ENCODE measurements around the gene ANGEL1. TPM values are rescaled to one million over a fixed set of nuclear protein-coding genes. Genes with fewer than 3 reads are reported as not detected.

Gene ANGEL1
- total and polyA plus RNA-seq, 9 of the 15 experiments (the other 6 are each of a cell fraction or from before 2014, with no cell fraction given) = 2.1 to 22.2 (median 7.3) TPM

DNA sequence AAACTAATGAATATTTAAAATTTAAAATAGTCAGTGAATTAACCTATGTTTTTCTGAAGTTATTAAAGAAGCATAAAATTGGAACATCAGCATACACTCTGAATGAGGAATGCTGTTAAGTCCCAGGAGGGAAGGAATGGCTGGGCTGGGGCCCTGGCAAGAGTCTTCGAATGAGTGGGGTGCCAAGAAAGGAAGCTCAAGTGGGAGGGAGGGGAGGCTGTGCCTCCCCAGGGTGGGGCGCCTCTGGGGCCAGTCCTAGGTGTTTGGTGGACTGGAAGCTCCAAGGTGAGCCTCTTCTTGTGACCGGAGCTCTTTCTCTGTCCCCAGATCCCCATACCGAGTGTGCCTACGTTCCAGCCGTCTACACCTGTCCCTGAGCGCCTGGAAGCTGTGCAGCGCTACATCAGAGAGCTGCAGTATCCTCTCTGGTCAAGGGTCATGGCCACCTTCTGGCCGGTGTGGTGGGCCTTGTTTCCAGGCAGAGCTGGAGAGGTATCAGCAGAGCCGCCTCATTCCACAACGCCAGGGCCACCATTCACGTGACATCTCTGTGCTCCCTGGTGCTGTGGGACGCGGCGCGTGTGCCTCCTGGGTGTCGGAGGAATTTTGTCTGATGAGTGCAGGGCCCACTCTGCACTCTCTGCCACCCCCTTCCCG, 42.9 kb downstream of the ANGEL1 start:
- no peak for DNase-seq (ENCODE audit: extremely low read depth in 1 of 4, low spot score in 3 of 4)
- H3K9me1 ChIP-seq (ENCODE audit: control insufficient read depth, insufficient read depth, low read length) = peaks cover 4% of the 10 kb centered on the region
- TF ChIP-seq, protein P1, sequence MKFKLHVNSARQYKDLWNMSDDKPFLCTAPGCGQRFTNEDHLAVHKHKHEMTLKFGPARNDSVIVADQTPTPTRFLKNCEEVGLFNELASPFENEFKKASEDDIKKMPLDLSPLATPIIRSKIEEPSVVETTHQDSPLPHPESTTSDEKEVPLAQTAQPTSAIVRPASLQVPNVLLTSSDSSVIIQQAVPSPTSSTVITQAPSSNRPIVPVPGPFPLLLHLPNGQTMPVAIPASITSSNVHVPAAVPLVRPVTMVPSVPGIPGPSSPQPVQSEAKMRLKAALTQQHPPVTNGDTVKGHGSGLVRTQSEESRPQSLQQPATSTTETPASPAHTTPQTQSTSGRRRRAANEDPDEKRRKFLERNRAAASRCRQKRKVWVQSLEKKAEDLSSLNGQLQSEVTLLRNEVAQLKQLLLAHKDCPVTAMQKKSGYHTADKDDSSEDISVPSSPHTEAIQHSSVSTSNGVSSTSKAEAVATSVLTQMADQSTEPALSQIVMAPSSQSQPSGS (CRISPR knock-in tag; IDR thresholded peaks at IDR 0.05) = no peak
- TF ChIP-seq, protein P2, sequence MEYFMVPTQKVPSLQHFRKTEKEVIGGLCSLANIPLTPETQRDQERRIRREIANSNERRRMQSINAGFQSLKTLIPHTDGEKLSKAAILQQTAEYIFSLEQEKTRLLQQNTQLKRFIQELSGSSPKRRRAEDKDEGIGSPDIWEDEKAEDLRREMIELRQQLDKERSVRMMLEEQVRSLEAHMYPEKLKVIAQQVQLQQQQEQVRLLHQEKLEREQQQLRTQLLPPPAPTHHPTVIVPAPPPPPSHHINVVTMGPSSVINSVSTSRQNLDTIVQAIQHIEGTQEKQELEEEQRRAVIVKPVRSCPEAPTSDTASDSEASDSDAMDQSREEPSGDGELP (CRISPR knock-in tag; IDR thresholded peaks at IDR 0.05; ENCODE audit: borderline replicate concordance) = no peak
- TF ChIP-seq NR2C2 (CRISPR knock-in tag; IDR thresholded peaks at IDR 0.05) (no peak), NR2C2 (tag; IDR thresholded peaks at IDR 0.05) (no peak), DPF2 (IDR thresholded peaks at IDR 0.05) (no peak), ZNF408 (CRISPR knock-in tag; IDR thresholded peaks at IDR 0.05; ENCODE audit: low read depth) (no peak), ZNF311 (CRISPR knock-in tag; IDR thresholded peaks at IDR 0.05) (no peak), PCBP1 (IDR thresholded peaks at IDR 0.05; ENCODE audit: low read depth, low read length, poor library complexity, severe bottlenecking) (no peak), DNMT1 (IDR thresholded peaks at IDR 0.05) (no peak)
- TF ChIP-seq, protein P3, sequence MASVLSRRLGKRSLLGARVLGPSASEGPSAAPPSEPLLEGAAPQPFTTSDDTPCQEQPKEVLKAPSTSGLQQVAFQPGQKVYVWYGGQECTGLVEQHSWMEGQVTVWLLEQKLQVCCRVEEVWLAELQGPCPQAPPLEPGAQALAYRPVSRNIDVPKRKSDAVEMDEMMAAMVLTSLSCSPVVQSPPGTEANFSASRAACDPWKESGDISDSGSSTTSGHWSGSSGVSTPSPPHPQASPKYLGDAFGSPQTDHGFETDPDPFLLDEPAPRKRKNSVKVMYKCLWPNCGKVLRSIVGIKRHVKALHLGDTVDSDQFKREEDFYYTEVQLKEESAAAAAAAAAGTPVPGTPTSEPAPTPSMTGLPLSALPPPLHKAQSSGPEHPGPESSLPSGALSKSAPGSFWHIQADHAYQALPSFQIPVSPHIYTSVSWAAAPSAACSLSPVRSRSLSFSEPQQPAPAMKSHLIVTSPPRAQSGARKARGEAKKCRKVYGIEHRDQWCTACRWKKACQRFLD (CRISPR knock-in tag; IDR thresholded peaks at IDR 0.05) = no peak

More for the DNA sequence above, 42.9 kb downstream of the ANGEL1 start:
- 55% methylated on average over 15 of the region's 18 CpGs for WGBS (ENCODE audit: insufficient coverage, low coverage, missing lambda C conversion rate)
- CTCF ChIA-PET (ENCODE audit: low intra/inter-chr PET ratio) = no interaction called here
- FAIRE-seq = no peak
- Histone ChIP-seq H3K9me3 (replicated peaks; ENCODE audit: control insufficient read depth, insufficient read depth, low read depth, low read length) (no peaks in the 10 kb centered on the region), H3K36me3 (ENCODE audit: control insufficient read depth, insufficient read depth, low read length) (no peaks in the 10 kb centered on the region), H4K20me1 (replicated peaks; ENCODE audit: control insufficient read depth, insufficient read depth, low read length) (no peaks in the 10 kb centered on the region), H2AFZ (ENCODE audit: low read depth, low read length) (no peak overlapping the region), H3K4me1 (replicated peaks in 1 of 2; ENCODE audit: control insufficient read depth in 2 of 2, insufficient read depth in 2 of 2, low read length in 2 of 2) (peaks cover 36 to 42% of the 10 kb centered on the region in 2 experiments), H3K27me3 (ENCODE audit: control insufficient read depth in 2 of 2, insufficient read depth in 2 of 2, low read length in 2 of 2) (no peaks in the 10 kb centered on the region), H3K27ac (ENCODE audit: extremely low read depth, low read depth, low read length) (no peak overlapping the region), H3K4me2 (ENCODE audit: insufficient read depth, low read length) (no peak overlapping the region), H3K4me3 (no peak overlapping the region), H3K9ac (ENCODE audit: insufficient read depth in 1 of 2, low read depth in 2 of 2, low read length in 2 of 2) (no peak overlapping the region), H3K79me2 (ENCODE audit: control insufficient read depth, insufficient read depth, low read length) (no peaks in the 10 kb centered on the region)
- in situ Hi-C loops (cut with MboI) (no loop called here), intact Hi-C loops (cut with micrococcal nuclease) (no loop called here)
- POLR2A ChIA-PET = interaction anchor here (0.6 to 1.1 kb wide), 2 partner anchors 11 to 46 kb away, joined by 3 read pairs; no protein-coding TSS in a partner anchor
- ATAC-seq = no peak
- no TSS peak for BruUV-seq (replicated peaks)

Measured in K562 (cell line).